Right lung (tissue), 5 donors: ENCODE results near the gene TCTN1. TPM values are rescaled to one million over a fixed set of nuclear protein-coding genes. Genes with fewer than 3 reads are reported as not detected.
"Not testable (repeated sequence)": the region's sequence is repeated elsewhere in the genome, so short reads cannot be mapped to it uniquely, and the experiment has no call there.

Source experiments
- DNase-seq, 2 donors: peaks; one replicate each; pipeline ENCODE4 v3.0.0-alpha.2; 2013
- polyA plus RNA-seq, 5 donors: library from polyadenylated mRNA; unstranded; fragments of 120-200 nt; gene quantifications; one replicate each; pipeline versions ENCODE4 v1.2.1 to v1.2.3, GENCODE V29; 2013; ENCODE audit warnings: inconsistent platforms in 1 of 5, low replicate concordance in 1 of 5; ENCODE audit not compliant: insufficient read length in 5 of 5, insufficient read depth in 1 of 5

The TCTN1 gene
- polyA plus RNA-seq, 5 donors: 65.8 to 89.2 (median 76.5) TPM

- peak; percentile 96 to 97 for DNase-seq
These were observed 30.5 kb upstream of the TCTN1 start, which contains the start of gene PPTC7 for GRCh38 chr12:110583137-110584059. TSS of gene PPTC7 (minus strand) at chr12:110583318. CDS start at chr12:110583031, 287 bp downstream.

DNA sequence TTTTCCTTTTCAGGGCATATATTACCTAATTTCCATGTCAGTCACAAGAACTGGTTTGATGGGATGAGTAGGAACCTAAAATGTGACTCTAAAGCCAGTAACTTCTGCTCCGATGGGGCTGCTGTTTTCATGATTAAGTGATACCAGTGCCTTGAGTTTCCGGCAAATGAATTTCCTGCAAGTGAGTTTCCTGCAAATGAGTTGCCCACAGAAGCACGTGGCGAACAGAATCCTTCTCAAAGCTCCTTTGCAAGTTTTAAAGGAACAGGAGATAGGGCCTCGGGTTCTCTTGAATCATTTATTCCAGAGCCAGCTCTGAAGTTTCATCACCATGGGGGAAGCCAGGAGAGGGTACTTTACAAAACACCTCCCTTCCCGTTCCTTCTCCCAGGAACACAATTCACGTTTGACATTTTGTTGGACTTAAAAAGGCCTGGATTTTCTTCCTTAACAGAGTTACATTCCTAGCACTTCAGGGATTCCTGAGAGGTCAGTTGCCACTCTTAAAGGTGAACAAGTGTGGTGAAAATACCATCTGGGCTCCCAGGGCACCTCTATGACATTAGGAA lies 28.6 kb upstream of the TCTN1 start:
- no peak for DNase-seq

GRCh38 chr12:110587102-110587501 lies 26.8 kb upstream of the TCTN1 start:
- not testable (repeated sequence) for DNase-seq

- DNase-seq: no peak
These were observed 23.9 kb upstream of the TCTN1 start for GRCh38 chr12:110590059-110590458.

- no peak for DNase-seq
These were observed 23.1 kb upstream of the TCTN1 start for GRCh38 chr12:110590806-110591326.

DNA sequence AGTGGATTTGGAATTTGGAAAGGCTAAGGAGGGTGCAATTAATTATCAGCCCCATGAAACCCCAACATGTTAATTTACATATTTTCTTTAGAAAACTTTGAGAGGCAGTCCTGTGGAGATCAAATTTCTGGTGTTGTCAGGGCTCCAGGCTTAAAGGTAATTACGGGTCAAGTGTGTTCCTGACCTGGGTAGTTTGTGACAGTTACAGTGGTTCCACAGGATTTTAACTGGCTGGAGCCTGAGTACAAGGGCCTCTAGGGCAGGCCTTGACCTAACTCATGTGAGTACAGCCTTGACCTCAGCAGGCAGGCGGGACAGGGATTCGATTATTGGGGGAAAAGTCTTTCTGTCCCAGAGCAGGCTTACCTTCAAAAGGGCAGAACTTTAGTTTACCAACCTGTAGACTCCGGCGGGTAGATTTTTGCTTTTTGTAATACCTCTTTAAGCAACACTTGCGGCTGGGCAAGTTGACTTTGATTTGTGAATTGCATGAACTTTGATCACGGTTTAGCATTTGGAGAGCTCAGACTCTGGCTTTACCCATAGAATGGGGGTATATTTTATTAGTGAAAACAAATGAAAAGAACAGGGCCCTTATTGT lies 22.4 kb upstream of the TCTN1 start:
- no peak for DNase-seq

- no peak for DNase-seq
These were observed 21.9 kb upstream of the TCTN1 start for GRCh38 chr12:110592078-110592477.

GRCh38 chr12:110592919-110593318 lies 21.0 kb upstream of the TCTN1 start:
- not testable (repeated sequence) for DNase-seq

- no peak for DNase-seq
These were observed 16.0 kb upstream of the TCTN1 start for GRCh38 chr12:110597885-110598284.

GRCh38 chr12:110599334-110599733 lies 14.6 kb upstream of the TCTN1 start:
- DNase-seq: no peak

DNA sequence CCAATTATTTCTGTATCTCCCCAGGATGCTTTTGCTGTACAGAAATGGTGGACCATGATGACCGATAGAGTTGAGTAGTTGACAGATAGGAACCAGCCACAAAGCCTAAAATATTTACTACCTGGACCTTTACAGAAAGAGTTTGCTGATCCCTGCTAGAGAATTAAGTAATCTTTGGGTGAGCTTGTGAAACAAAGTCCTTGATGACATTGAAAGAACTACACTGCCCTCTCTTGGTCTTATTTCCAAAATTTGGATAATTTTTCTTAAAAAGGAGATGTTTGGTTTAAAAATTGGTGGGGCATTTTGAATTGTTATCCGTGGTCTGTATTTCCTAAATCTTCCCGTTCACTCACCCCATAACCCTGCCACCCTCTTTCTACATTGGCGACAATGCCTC lies 13.7 kb upstream of the TCTN1 start:
- peak in 1 of 2 donors; percentile 24 for DNase-seq

DNA sequence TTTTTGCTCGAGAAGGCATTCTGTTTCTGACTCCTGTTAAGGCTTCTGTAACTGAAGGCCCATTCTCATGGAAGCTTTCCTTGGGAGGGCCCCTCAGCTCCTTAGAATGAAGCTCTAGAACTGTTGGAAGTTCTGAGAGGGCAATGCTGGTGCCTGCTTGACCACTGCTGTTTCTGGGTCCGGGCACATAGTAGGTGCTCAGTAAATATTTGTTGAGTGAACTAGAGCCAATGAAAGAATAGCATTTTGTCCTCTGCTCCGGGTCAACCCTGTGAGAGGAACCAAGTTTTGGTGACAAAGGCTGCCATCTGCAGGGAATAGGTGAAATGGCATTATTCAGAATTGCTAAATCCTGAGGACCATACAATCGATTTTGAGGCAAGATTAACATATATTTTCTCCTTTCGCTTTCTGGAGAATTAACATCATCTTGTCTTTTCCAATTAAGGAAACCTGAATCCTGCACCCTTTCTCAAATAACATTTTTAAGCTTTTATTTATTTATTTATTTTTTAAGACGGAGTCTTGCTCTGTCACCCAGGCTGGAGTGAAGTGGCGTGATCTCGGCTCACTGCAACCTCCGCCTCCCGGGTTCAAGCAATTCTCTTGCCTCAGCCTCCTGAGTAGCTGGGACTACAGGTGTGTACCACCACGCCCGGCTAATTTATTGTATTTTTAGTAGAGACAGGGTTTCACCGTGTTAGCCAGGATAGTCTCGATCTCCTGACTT lies 11.7 kb upstream of the TCTN1 start:
- DNase-seq: peak in 1 of 2 donors; percentile 16

DNA sequence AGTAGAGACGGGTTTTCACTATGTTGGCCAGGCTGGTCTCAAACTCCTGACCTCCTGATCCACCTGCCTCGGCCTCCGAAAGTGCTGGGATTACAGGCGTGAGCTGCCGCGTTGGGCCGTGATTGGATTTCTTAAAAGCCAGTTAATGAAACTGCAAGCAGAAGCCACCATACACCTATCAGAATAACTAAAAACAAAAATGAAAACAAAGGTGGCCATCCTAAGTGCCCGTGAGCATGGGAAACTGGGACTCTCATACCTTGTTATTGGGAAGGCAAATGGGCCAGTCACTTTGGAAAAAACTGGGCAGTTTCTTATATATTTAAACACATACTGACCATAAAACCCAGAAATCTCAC lies 7.7 kb upstream of the TCTN1 start:
- no peak for DNase-seq

GRCh38 chr12:110613071-110613770 lies 708 bp upstream of the TCTN1 start:
- no peak for DNase-seq

GRCh38 chr12:110615171-110615570 lies 1.2 kb downstream of the TCTN1 start:
- no peak for DNase-seq

GRCh38 chr12:110616471-110617115 lies 2.7 kb downstream of the TCTN1 start:
- no peak for DNase-seq

DNA sequence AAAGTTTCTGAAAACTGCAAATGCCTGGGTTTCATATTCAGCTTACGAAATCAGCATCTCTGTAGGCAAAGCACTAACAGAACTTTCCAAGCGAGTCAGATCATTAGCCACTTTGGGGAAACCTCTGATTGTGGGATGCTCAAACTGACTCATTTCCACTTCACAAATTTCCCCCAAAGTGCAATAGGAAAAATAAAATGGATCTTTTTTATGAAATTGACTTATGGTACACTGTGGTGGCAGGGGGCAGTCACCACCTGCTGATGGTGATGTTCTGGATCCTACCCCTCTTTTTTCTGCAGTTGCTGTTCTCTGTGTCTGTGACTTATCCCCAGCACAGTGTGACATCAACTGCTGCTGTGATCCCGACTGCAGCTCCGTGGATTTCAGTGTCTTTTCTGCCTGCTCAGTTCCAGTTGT lies 5.6 kb downstream of the TCTN1 start:
- no peak for DNase-seq

- DNase-seq: no peak
These were observed 8.7 kb downstream of the TCTN1 start for GRCh38 chr12:110622582-110622981.

GRCh38 chr12:110627500-110628195 lies 13.7 kb downstream of the TCTN1 start:
- DNase-seq: no peak

- no peak for DNase-seq
These were observed 21.1 kb downstream of the TCTN1 start for GRCh38 chr12:110635055-110635454.
